BLaER1 (cell line): ENCODE measurements around the gene PHLPP1.
A peak's percentile ranks its signal among the peaks of the same experiment; 100 is the strongest.

Experiments
- H3K27ac ChIP-seq: shearing (Covaris generic); formaldehyde crosslinking; 2 replicates; pipeline ENCODE4 v1.8.1; 2022
- H3K27me3 ChIP-seq: shearing (Covaris generic); formaldehyde crosslinking; 2 replicates; pipeline ENCODE4 v1.8.1; 2022
- H3K36me3 ChIP-seq: shearing (Covaris generic); formaldehyde crosslinking; 2 replicates; pipeline ENCODE4 v1.8.1; 2022
- H3K4me1 ChIP-seq: shearing (Covaris generic); formaldehyde crosslinking; 2 replicates; pipeline ENCODE4 v1.8.1; 2022
- H3K4me2 ChIP-seq: shearing (Covaris generic); formaldehyde crosslinking; 2 replicates; pipeline ENCODE4 v1.8.1; 2022
- H3K4me3 ChIP-seq: shearing (Covaris generic); formaldehyde crosslinking; 2 replicates; pipeline ENCODE4 v1.8.1; 2022
- H3K9ac ChIP-seq: shearing (Covaris generic); formaldehyde crosslinking; 2 replicates; pipeline ENCODE4 v1.8.1; 2022
- H3K9me3 ChIP-seq: shearing (Covaris generic); formaldehyde crosslinking; 2 replicates; pipeline ENCODE4 v1.8.1; 2022
- H4K20me1 ChIP-seq: shearing (Covaris generic); formaldehyde crosslinking; 2 replicates; pipeline ENCODE4 v1.8.1; 2022
- Cebpa-rat ChIP-seq: shearing (Covaris generic); IDR thresholded peaks from 2 replicates; pipeline ENCODE4 v1.8.1; 2022

Gene PHLPP1

GRCh38 chr18:62814132-62814759, 98.9 kb downstream of the PHLPP1 start:
- no peak for TF ChIP-seq Cebpa-rat
- Histone ChIP-seq H3K4me2 (peak overlapping the region; percentile 65; the same call in 1 of the 2 replicates), H3K9ac (no peak overlapping the region), H3K27ac (no peak overlapping the region), H3K36me3 (0 out of 2 replicates have a peak, but pooled peaks cover 13% of the 10 kb centered on the region), H3K4me3 (no peak overlapping the region), H3K9me3 (no peaks in the 10 kb centered on the region), H3K4me1 (peaks cover 42% of the 10 kb centered on the region), H3K27me3 (no peaks in the 10 kb centered on the region), H4K20me1 (peaks cover 48% of the 10 kb centered on the region)

- H4K20me1 ChIP-seq, result peaks cover 35% of the 10 kb centered on the region; the same call in 1 of the 2 replicates
- no peak overlapping the region for H3K4me2 ChIP-seq
- peaks cover 26% of the 10 kb centered on the region for H3K4me1 ChIP-seq
- H3K9me3 ChIP-seq, result peaks cover 3% of the 10 kb centered on the region; the same call in 1 of the 2 replicates
- no peaks in the 10 kb centered on the region for H3K27me3 ChIP-seq
- TF ChIP-seq Cebpa-rat, result no peak
- no peak overlapping the region for H3K9ac ChIP-seq
- H3K4me3 ChIP-seq, result no peak overlapping the region
- no peak overlapping the region for H3K27ac ChIP-seq
- H3K36me3 ChIP-seq, result peaks cover 14% of the 10 kb centered on the region
These were observed 110.0 kb downstream of the PHLPP1 start for GRCh38 chr18:62825382-62825781.

GRCh38 chr18:62827397-62827796, 112.1 kb downstream of the PHLPP1 start:
- peaks cover 40% of the 10 kb centered on the region; the same call in 1 of the 2 replicates for H4K20me1 ChIP-seq
- H3K36me3 ChIP-seq, result peaks cover 29% of the 10 kb centered on the region
- H3K4me1 ChIP-seq, result peaks cover 34% of the 10 kb centered on the region
- H3K4me2 ChIP-seq, result peak overlapping the region; percentile 39
- no peak for TF ChIP-seq Cebpa-rat
- no peak overlapping the region for H3K9ac ChIP-seq
- no peak overlapping the region for H3K4me3 ChIP-seq
- H3K27ac ChIP-seq, result no peak overlapping the region
- no peaks in the 10 kb centered on the region for H3K27me3 ChIP-seq
- H3K9me3 ChIP-seq, result peaks cover 3% of the 10 kb centered on the region; the same call in 1 of the 2 replicates

- no peak overlapping the region for H3K27ac ChIP-seq
- H3K4me2 ChIP-seq, result peak overlapping the region; percentile 39
- peaks cover 3% of the 10 kb centered on the region; the same call in 1 of the 2 replicates for H3K9me3 ChIP-seq
- H3K36me3 ChIP-seq, result peaks cover 29% of the 10 kb centered on the region
- no peak for TF ChIP-seq Cebpa-rat
- peaks cover 45% of the 10 kb centered on the region for H4K20me1 ChIP-seq
- H3K9ac ChIP-seq, result no peak overlapping the region
- H3K4me1 ChIP-seq, result peaks cover 34% of the 10 kb centered on the region
- H3K27me3 ChIP-seq, result no peaks in the 10 kb centered on the region
- H3K4me3 ChIP-seq, result no peak overlapping the region
These were observed 112.8 kb downstream of the PHLPP1 start for GRCh38 chr18:62828091-62828640.

- peak overlapping the region; percentile 39; the same call in 1 of the 2 replicates for H3K4me2 ChIP-seq
- H3K9me3 ChIP-seq, result peaks cover under 1% of the 10 kb centered on the region; the same call in 1 of the 2 replicates
- no peaks in the 10 kb centered on the region for H3K27me3 ChIP-seq
- TF ChIP-seq Cebpa-rat, result no peak
- H3K4me1 ChIP-seq, result peaks cover 34% of the 10 kb centered on the region
- peaks cover 26% of the 10 kb centered on the region for H3K36me3 ChIP-seq
- H3K4me3 ChIP-seq, result no peak overlapping the region
- no peak overlapping the region for H3K27ac ChIP-seq
- peaks cover 51% of the 10 kb centered on the region for H4K20me1 ChIP-seq
- H3K9ac ChIP-seq, result no peak overlapping the region
These were observed 113.5 kb downstream of the PHLPP1 start for GRCh38 chr18:62828852-62829251.

- TF ChIP-seq Cebpa-rat, result no peak
- Histone ChIP-seq H3K4me3 (no peak overlapping the region), H3K27ac (no peak overlapping the region), H3K27me3 (no peaks in the 10 kb centered on the region), H3K36me3 (peaks cover 25% of the 10 kb centered on the region), H3K9me3 (no peaks in the 10 kb centered on the region), H3K9ac (no peak overlapping the region), H3K4me2 (no peak overlapping the region), H4K20me1 (peaks cover 59% of the 10 kb centered on the region), H3K4me1 (peaks cover 34% of the 10 kb centered on the region)
These were observed 114.6 kb downstream of the PHLPP1 start for GRCh38 chr18:62829936-62830335.

GRCh38 chr18:62832282-62832681, 116.9 kb downstream of the PHLPP1 start:
- H3K27ac ChIP-seq, result no peak overlapping the region

GRCh38 chr18:62833494-62833893, 118.2 kb downstream of the PHLPP1 start:
- Histone ChIP-seq H3K27me3 (no peaks in the 10 kb centered on the region), H3K9me3 (no peaks in the 10 kb centered on the region), H3K9ac (no peak overlapping the region), H3K36me3 (peaks cover 34% of the 10 kb centered on the region), H3K27ac (no peak overlapping the region), H4K20me1 (peaks cover 58% of the 10 kb centered on the region), H3K4me3 (no peak overlapping the region), H3K4me2 (no peak overlapping the region), H3K4me1 (peaks cover 13% of the 10 kb centered on the region)
- TF ChIP-seq Cebpa-rat, result no peak

More at GRCh38 chr18:62832282-62832681, 116.9 kb downstream of the PHLPP1 start:
- Histone ChIP-seq H3K4me3 (no peak overlapping the region), H4K20me1 (peaks cover 60% of the 10 kb centered on the region), H3K4me2 (no peak overlapping the region), H3K36me3 (peaks cover 34% of the 10 kb centered on the region), H3K27me3 (no peaks in the 10 kb centered on the region), H3K4me1 (peaks cover 25% of the 10 kb centered on the region), H3K9ac (no peak overlapping the region), H3K9me3 (no peaks in the 10 kb centered on the region)
- no peak for TF ChIP-seq Cebpa-rat

- H3K9ac ChIP-seq, result no peak overlapping the region
- no peak overlapping the region for H3K4me3 ChIP-seq
- H3K27me3 ChIP-seq, result no peaks in the 10 kb centered on the region
- peaks cover 44% of the 10 kb centered on the region for H3K36me3 ChIP-seq
- H3K9me3 ChIP-seq, result no peaks in the 10 kb centered on the region
- no peak for TF ChIP-seq Cebpa-rat
- H4K20me1 ChIP-seq, result peaks cover 50% of the 10 kb centered on the region
- no peak overlapping the region for H3K27ac ChIP-seq
- H3K4me1 ChIP-seq, result peaks cover 8% of the 10 kb centered on the region; the same call in 1 of the 2 replicates
- H3K4me2 ChIP-seq, result no peak overlapping the region
These were observed 119.4 kb downstream of the PHLPP1 start for GRCh38 chr18:62834715-62835114.

- no peak for TF ChIP-seq Cebpa-rat
- Histone ChIP-seq H3K4me2 (no peak overlapping the region), H3K27me3 (no peaks in the 10 kb centered on the region), H3K4me3 (no peak overlapping the region), H3K9me3 (no peaks in the 10 kb centered on the region), H3K4me1 (peaks cover 3% of the 10 kb centered on the region; the same call in 1 of the 2 replicates), H3K27ac (no peak overlapping the region), H3K36me3 (peaks cover 39% of the 10 kb centered on the region), H4K20me1 (peaks cover 46% of the 10 kb centered on the region), H3K9ac (no peak overlapping the region)
These were observed 121.7 kb downstream of the PHLPP1 start for GRCh38 chr18:62837011-62837410.
